GM18498 (cell line): ENCODE data around the gene RPH3AL.

Experiments used
- ATAC-seq: cut with Tn5 transposase; IDR thresholded peaks from one replicate; pipeline ENCODE4 v1.9.1; 2021; ENCODE audit warnings: mild to moderate bottlenecking, moderate library complexity; ENCODE audit not compliant: unreplicated experiment

RPH3AL gene

DNA sequence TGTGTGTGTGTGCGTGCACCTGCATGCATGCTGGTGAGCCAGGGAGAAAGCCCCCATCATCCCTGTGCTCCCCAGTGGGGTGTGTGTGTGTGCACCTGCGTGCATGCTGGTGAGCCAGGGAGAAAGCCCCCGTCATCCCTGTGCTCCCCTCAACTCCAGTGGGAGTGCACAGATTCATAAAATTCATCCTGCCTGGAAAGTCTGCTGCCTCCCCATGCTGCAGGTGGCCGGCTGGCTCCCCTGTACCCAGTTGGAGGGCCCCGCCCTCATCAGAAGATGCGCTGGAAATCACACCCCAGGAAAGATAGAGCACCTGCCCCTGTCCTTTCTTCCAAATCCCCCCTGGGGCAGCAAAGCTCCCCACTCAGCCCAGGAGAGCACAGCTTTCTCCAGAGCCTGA is 86.4 kb downstream of the RPH3AL start:
- ATAC-seq = no peak

DNA sequence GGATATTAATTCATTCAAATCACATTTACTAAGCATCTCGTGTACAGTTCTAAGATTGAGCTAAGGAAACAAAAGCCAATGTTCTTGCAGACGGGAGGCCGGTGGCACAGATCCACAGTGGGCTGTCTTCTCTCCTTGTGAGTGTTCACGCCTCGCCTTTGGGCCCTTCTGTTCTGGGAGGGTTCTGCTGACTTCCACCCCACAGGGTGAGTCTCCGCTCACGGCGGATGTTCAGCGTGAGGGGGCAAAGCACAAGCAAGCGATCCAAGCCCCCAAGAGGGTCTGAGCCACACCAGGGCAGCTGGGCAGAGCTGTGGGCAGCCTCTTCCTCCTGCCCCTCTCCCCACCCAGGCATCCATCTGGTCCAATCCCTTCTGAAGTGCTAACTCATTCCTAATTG is 86.9 kb downstream of the RPH3AL start:
- ATAC-seq = no peak

DNA sequence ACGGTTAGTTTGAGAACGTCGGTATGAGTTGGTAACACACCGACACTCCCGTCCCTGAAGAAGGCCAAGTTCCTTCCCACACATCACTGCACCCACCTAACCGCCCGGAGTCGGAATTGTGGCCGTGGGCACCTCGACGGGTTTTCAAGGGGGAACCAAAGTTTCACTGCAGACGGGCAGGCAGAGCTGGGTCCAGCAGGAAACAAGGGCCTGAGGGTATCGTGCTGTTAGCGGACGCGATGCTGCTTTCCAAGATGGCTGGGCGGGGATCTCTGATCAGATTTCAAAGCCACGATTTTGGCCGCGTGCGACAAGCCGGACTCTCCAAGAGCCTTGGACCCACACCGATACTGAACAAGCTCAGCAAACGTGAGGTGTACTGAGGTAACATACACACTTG is 88.8 kb downstream of the RPH3AL start:
- ATAC-seq = no peak

DNA sequence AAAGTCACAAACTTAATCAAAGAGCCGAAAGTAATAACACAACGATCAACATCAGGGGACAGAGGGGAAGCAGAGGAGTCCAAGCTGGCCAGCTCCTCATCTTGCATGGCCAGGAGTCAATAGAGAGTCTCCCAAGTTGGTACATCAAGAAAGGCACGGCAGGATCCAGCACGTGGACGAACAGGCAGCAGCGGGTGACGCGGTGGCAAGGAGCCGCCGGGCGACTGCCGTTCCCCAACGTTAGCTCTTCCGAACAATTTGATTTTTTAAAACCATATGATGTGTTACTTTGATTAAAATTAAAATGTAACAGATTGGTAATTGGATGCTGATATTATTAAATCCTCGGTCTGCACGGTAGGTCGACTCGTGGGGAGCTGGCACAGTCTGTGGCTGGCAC is 89.3 kb downstream of the RPH3AL start:
- no peak for ATAC-seq

DNA sequence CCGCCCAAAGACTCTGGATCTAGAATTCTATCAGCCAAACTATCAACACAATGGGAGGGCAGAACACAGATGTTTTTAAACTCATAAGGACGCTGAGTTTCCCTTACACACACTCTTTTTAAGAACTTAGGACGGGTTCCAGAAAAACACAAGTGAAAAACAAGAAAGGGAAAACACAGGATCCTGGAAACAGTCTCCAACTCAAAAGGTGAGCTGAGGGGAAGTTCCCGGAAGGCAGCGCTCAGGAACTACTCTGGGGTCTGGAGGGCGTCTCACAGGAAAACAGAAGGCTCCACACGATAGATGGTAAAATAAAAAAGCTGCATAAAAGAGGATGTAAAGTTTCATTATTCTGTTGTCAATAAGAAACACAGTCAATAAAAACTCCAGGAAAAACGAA is 91.0 kb downstream of the RPH3AL start:
- ATAC-seq = no peak

DNA sequence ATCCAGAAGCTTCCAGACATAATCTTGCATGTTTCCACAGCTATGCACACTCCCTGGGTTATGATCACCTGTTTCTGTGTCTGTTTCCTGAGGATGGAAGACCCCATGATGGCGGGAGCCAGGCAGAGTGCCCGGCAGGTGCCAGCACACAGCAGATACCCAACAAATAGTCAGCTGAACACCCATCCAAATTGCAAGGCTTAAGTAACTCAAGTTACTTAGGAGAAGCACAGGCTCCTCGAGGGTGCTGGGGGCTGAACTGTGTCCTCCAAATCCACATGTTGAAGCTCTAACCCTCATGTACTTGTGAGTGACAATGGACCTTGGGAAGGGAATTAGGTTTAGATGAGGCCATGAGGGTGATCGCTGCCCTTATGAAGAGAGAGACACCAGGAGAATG is 91.7 kb downstream of the RPH3AL start:
- ATAC-seq = no peak

DNA sequence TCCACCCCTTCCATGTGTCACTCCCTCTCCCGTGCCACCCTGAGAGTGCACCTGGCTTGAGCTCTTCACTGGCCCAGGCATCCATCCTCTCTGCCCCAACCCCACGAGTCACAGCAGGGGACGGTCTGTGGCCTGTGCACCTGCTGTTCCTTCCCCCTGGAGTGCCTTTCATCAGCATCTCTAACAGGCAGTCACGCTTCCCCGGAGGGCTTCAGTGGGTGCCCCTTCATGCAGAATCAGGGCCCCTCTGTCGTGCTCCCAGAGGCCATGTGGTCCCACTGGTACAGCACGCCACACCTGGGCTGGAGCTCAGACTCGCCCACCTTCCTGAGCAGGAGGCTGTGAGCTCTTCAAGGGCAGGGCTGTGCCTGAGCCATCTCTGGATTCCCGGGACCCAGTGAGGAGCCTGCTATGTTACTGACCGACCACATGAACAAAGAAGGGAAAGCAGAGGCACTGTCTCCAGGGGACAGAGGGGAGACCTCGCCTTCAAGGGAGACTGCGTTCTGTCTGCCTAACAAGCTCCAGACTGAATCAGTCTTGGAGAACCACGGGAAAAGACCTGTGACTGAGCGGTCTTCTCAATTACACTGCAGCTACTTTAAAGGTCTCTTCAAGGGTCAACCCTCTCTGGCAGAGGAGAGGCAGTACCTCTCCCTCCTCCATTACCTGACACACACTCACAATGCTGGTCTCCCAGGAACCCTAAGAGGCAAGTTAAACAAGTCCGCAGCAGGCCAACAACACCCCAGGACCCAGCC is 92.4 kb downstream of the RPH3AL start:
- no peak for ATAC-seq

DNA sequence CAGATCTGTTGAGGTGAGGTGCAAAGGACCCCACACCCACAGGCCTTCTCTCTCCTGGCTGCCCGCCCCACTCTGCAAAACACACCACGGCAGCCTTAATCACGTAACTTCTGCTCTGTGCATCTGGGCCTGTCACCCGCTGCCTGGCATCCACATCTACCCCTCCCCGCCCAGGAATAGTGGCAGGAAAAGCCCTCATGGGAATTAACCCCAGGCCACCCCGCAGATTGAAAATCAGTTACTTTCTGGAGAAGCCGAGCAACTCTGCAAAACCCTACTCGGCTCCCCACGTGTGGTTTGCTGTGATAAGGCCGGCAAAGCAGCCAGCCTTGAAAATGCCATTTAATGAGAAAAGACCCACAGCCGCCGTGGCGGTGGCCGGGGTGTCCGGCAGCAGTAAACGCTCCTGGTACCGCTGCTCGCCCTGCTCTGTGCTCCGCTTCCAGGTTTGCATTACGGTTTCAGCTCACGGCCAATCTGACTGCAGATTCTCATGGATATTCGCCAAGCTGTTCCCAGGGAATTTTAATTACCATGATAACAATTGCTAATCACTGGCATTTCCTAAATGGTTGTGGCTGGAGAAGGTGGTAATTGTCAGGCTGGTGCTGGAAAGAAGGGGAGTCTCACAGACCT is 93.1 kb downstream of the RPH3AL start:
- no peak for ATAC-seq

DNA sequence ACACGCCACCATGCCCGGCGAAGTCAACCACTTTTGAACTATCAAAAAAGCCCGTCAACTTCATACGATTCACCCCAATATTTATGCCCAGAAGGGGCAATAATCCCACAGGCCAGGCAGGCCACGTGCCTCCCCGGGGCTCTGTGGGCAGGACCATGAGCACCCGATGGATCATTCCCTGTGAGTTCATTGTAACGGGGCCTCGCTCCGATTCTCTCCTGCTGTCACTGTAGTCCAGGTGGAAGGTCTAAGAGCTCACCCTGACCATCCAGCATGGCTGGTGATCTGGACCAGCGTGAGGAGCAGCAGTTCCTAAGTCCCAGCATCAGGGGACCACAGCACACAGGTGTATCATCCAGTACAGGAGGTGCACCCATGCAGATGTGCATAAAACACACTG is 93.7 kb downstream of the RPH3AL start:
- no peak for ATAC-seq

DNA sequence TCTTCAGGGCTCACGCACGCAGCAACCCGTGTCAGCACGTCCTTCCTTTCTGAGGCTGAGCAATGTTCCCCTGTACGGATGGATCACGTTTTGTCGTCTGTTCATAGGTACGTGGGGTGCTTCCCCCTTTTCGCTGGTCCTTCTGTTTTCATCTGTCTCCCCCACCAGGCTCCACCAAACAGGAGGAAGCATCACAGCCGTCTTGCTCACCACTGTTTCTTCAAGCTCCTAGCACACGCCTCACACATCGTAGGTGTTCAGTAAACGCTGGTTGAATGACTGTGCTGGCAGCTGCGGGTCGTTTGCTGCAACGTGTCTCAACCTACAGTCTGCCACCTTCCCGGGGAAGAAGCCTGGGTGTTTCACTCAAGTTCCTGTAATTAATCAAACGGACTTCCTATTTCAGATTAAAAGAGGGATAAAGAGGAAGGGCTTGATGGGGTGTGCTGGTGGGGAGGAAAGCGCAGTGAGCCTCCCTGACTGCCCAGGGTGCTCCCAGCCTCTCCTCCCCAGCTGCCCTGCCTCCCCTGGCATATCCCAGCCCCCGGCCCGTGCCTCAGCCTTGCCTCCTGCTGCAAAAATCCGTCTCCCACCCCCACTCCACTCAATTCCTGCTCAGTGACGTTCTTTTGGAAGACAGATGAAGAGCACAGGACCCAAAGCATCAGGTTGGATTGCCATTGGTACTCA is 94.4 kb downstream of the RPH3AL start:
- no peak for ATAC-seq

DNA sequence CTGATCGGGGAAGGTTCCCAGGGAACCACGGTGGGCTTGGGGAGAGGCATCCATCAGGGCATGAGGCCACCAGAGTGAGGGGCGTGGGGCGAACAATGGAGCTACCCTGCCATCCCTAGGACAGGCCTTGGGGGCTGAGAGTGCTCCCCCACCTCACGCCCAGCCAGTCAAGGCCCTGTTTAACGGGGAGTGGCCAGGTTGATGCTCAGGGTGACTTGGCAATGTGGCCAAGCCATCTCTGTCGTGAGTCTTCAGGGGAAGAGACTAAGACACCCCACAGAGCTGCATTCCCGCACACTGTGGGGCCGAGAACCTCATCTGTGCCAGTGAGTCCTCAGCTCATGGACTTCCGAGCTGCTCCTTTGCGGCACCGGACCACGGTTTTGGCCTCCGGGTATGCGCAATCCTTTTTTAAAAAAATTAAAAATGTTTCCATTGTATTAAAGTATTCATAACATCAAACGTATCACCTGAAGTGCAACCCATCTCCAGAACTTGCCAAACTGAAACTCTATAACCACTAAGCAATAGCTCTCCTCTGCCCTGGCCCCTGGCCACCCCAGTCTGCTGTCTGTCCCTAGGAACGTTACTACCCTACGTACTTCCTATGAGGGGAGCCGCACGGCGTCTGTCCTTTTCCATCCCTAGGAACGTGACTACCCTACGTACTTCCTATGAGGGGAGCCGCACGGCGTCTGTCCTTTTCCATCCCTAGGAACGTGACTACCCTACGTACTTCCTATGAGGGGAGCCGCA is 99.3 kb downstream of the RPH3AL start:
- no peak for ATAC-seq

DNA sequence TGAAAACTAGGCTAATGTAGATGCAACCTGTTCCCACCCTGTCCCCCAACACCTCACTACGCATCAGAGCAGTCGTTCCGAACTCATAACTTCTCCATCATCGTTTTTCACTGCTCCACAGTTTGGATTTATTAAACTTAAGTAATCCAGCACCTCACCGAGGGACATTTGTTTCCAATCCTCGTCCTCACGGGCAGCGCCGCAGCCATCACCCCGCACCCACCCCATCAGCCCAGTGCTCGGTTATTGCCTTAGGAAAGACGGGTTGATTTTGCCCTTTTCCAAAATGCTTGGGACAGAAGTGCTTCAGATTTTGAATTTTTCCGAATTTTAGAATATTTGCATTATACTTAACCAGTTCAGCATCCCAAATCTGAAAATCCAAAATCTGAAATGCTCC is 100.2 kb downstream of the RPH3AL start:
- ATAC-seq = no peak

DNA sequence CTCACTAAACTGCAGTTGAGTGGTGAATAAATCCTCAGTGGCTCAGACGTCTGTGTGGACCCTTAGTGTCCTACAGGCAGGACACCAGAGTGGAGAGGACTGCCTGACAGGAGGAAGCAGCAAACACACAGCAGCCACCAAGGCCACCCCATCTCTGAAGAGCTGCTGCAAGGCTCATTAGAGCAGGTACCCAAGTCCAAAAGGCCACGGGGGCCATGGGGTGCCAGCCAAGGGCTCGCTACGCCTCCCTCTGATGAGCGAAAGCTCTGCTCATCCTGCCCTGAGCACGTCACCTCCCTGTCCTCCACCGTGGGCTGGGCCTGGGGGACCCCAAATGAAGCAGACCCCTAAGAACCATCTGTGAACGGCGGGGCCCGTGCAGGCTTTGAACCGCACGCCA is 101.1 kb downstream of the RPH3AL start:
- ATAC-seq = no peak

DNA sequence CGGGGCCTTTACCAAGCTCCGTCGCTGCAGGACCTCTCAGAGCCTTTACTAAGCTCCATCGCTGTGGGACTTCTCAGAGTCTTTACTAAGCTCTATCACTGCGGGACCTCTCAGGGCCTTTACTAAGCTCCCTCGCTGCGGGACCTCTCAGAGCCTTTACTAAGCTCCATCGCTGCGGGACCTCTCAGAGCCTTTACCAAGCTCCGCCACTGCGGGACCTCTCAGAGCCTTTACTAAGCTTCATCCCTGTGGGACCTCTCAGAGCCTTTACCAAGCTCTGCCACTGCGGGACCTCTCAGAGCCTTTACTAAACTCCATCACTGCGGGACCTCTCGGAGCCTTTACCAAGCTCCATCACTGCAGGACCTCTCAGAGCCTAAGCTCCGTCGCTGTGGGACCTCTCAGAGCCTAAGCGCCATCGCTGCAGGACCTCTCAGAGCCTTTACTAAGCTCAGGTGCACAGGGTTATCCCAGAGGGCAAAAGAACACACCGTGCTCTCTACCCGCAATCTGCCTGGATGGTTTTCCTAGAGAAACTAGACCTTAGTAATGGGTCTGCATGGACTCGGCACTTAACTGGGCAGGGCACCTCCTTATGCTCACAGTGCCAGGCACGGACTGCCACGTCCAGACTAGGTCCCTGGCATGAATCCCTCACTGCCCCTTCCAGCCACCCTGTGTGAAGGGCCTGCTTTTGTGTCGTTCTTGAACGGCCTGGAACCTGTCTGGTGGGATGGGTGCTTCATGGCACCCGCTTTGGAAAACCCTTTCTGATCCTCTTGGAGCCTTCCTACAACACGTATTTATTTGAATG is 101.9 kb downstream of the RPH3AL start:
- ATAC-seq = no peak

DNA sequence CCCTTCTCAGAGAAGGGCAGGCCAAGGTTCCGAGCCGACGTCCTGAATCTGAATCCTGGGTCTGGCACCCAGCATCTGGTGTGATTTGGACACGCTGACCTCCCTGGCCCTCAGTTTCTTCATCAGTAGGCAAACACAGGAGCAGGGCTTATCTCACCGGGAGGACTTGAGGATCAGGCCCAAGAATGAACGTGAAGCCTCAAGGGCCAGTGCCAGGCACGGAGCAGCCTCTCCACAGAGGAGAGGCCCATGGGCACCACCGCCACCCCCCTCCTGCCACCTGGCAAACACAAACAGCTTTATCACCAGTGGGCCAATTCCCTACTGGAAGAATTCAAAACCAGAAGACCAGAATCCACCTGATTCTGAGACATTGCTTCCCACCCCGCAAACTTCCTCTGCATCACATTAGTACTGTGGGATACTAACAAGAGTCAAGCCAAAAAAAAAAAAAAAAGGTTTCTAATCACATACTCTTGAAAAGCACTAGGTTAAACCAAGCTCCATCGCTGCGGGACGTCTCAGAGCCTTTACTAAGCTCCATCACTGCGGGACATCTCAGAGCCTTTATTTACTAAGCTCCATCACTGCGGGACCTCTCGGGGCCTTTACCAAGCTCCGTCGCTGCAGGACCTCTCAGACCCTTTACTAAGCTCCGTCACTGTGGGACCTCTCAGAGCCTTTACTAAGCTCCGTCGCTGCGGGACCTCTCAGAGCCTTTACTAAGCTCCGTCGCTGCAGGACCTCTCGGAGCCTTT is 103.2 kb downstream of the RPH3AL start:
- no peak for ATAC-seq

DNA sequence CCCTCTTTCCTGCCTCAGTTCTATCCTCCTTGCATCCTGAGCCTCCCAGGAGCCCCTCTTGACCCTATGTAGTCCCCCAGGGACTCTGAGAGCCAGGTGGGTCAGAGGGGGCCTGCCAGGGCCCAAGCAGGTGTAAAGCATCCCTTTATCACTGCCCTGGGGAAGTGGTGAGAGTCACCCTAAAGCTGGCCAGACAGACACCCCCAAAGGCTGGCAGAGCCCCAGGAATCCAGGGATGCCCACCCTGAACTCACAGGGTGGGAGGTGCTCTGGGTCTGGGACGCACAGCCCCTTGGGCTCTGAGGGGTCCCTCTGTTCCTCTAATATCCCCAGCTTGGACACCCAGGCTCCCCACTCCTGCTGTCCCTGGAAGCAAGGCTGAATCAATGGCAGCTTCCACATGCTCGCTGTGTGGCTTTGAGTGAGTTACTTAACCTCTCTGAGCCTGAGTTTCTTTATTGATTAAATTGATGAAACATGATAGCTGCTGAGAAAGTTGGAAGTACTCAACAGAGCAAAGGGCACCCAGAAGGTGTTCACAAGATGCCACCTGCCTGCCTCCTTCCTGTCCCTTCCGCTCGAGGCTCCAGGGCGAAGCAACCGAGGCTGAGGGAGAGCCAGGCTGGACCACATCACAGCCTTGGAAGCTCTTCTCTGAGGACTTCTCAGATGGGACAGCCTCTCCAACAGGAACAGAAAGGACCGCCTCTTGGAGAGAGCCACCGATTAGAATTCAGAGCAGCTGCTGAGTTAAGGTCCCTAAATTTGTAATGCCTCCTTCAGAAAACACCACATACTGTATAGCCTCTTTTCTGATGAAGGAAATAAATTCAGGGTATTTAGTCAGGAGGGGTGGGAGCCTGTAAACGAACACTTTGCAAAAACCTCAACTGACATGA is 104.0 kb downstream of the RPH3AL start:
- no peak for ATAC-seq

DNA sequence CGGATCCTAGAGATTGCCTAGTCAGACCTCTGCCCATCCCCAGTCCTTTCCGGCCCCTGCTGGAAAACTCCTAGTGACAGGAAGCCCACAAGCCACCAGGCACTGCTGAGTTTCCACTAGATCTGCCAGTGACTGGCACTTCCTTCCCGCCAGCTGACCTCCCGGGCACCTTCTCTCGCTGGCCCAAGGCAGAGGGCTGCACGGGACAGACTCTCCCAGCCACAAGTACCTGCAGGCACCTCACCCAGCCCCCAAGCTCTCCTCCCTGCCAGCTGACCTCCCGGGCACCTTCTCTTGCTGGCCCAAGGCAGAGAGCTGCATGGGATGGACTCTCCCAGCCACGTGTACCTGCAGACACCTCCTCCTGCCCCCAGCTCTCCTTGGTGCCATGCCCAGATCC is 104.8 kb downstream of the RPH3AL start:
- ATAC-seq = no peak

DNA sequence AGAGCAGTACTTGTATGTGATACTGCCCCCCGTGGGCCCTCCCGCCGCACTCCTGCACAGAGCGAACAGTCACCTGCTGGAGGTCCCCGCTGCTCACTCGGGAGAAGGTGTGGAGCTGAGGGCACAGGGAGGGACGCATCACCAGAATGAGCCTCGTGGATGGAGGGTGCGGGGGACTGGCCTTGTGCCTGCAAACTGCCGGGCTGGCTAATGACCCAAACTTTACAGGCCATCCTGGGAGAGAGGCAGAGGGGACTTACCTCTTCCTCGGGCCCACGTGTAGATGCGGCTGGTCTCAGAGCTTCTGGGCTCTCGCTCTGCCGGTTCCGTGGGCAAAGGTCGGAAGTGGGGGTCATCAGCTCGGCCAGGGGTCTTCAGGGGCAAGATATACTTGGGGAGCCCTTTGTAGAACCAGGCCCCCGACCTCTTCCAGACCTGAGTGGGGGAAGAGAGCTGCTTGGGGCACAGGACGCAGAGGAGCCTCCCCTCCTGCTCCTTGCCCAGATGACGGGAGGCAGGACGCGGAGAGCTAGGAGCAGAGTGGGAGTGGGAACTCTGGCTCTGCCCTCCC is 105.7 kb downstream of the RPH3AL start:
- no peak for ATAC-seq

DNA sequence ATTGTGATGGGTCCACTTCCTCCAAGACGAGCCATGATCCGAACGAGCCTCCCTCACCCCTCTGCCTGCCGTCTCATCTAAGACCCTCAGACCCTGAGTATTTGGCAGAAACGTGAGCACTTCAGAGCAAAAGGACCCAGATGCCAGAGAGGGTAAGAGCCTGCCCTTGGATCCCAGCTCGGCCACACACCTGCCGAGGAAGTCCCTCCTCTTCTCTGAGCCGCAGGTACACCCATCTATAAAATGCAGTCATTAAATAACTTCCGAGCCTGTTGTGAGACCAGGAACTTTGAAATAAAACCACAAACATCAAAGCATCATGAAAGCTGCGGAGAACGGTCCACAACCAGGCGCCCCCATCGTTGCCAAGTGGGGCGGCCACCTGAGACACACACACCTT is 106.4 kb downstream of the RPH3AL start:
- ATAC-seq = no peak
